Measurements from ENCODE around the gene ARHGEF37.

Gene ARHGEF37

GRCh38 chr5:149679876-149680809 lies 98.8 kb downstream of the ARHGEF37 start:
- no peak for DNase-seq

DNA sequence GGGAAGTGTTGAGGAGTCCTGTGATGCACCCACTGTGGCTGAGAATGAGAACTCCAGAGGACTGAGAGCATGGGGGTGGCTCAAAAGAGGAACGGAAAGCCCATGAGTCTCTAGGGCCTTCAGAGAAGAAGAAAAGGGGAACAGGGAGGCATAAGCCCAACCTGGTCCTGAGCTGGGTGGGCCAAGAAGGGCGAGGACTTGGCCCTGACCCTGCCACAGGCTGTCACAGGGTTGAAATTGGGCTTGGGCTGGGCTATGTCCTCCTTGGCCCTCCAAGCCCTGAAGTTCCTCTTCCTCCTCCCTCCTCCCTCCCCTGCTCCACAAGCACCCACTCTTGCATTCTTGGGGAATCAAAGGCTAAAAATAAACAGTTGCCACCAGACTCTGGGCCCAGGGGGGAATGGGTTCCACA lies 99.5 kb downstream of the ARHGEF37 start:
- peak; percentile 9 to 23 for DNase-seq

GRCh38 chr5:149681252-149681651 lies 100.0 kb downstream of the ARHGEF37 start:
- DNase-seq, result no peak

DNA sequence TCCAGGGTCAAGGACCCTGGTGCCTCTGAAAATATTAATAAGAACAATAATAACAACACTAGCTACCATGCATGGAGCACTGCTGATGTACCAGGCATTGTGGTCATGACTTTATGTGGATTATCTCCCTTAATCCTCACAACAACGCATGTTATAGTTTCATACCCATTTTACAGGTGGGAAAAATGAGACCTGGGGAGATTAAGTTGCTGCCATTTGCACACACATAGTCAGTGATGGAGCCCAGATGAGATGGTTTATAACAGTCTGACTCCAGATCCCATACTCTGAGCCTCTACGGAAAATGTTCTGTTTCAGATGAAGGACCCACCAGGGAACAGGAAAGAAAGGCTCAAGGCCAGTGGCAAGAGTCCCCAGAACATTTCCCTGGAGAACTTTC lies 100.6 kb downstream of the ARHGEF37 start:
- no peak for DNase-seq

DNA sequence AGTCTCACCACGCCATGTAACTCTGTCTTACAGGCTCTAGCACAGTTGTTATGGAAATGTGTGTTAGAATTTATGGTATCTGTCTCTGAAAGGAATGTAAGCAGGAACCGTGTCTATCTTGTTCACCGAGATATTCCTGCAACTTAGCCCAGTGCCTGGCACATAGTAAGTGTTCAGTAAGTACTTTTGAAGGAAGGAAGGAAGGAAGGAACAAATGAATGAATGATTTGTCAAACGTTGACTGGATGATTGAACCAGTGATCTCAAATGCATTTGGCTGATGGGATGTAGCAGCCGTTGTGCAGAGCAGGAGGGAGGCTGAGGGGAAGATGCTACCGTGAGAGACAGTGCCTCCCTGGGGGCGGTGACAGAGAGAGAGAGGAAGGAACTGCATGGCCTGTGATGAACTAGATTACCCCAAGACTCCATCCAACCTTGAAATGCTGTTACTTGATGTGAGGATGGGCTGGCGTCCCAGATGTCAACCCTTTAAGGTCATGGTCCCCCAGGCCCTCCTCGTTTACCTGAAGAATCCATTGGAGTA lies 101.3 kb downstream of the ARHGEF37 start:
- DNase-seq, result no peak

GRCh38 chr5:149683964-149684363 lies 102.7 kb downstream of the ARHGEF37 start:
- DNase-seq, result no peak

DNA sequence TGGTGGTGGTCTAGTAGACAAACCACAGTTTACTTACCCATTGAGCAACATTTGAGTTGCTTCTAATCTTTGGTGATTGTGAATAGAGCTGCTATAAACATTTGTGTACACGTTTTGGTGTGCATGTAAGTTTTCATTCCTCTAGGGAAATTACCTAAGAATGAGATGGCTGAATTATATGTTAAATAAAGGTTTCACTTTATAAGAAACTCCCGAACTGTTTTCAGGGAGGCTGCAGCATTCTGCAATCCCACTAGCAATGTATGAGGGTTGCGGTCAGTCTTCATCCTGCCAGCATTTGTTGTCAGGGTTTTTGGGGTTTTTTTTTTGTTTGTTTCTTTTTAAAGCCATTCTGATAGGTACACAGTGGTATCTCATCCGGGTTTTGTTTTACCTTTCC lies 103.1 kb downstream of the ARHGEF37 start:
- DNase-seq, result no peak
